Measurements from ENCODE around the gene DRGX.
A peak's percentile ranks its signal among the peaks of the same experiment; 100 is the strongest.

DRGX gene

DNA sequence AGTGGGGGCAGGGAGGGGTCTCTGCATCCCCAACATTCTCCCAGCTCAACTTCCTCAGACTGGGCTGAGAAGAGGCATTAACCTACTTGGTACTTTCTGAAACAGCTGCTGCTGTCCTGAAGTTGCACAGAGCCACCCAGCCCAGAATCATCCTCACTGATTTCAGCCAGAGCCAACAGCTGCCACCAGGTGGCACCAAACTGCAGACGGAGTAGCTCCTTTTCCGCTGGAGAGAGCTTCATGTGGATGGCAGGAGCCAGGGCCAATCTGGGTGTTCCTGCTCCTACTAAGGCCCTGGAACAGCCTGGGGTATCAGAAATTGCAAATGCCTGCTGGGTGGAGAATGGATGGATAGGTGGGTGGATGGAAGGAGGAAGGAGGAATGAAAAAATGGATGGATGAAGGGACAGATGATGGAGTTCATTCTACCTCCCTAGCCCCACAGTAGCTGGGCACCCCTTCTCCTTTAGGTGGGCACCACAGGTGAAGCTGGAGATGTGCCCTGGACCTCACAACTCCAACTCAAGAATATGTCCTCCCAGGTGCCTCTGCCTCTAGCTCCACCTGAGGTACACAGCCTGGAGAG, 11.8 kb upstream of the DRGX start:
- peak; percentile 62 for DNase-seq (ENCODE audit: low read depth)

DNA sequence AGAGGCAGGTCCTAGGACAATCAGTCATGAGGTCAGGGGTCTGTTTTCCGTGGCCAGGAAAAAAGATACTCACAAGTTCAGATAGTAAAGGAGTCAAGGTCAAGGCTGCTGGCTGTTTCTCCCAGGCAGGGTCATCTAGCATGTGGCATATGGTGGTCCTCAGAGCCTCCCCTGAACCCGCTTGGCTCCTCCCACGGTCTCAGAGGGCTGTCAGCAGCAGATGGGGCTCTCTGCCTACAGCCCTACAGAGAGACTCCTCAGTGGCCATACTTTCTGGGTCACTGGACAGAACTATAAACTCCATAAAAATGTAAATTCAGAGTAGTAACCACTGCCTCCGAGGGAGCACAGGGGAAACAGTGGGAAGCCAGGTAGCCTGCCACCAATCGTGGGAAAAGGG, 11.3 kb upstream of the DRGX start:
- no peak for DNase-seq (ENCODE audit: low read depth)

DNA sequence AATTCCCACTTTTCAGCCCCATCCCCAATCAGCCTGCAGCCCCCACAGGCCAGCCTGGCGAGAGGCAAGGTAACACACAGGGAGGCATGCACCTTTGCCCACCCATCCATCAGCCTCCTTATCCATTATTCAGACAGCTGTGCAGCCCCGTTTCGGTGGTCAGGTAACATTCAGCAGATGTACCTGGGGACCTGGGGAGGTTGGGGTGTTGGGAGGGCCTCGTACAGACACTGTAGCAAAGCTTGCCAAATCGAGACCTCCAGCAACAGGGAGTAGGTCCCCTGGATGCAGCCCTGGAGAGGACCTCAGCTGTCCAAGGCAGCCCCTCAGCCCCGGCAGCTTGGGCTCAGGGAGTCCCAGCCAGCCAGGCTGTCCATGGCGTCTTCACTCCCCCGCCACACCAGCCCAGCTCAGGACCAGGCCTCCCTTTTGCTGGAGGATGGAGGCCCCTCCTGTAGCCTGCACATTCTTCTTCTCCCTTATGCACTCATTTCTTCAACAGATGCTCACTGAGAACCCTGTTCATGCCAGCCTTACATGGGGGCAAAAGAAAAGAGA, 8.5 kb upstream of the DRGX start:
- DNase-seq (ENCODE audit: low read depth): no peak

DNA sequence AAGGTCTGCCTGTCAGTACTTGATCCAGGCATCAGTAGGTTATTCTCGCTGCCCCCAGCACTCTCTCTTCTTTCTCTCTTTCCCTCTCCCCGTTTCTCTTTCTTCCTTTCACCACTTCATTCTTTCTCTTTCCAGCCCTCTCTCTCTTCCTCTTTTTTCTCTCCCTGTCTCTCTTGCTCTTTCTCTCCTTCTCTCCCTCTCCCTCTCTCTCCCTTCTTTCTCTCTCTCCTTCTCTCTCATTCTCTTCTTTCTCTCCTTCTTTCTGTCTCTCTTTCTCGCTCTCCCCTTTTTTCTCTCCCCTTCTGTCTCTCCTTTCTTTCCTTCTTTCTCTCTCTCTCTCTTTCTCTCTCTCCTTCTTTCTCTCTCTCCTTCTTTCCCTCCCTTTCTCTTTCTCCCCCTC, 7.5 kb upstream of the DRGX start:
- no peak for DNase-seq (ENCODE audit: low read depth)

DNA sequence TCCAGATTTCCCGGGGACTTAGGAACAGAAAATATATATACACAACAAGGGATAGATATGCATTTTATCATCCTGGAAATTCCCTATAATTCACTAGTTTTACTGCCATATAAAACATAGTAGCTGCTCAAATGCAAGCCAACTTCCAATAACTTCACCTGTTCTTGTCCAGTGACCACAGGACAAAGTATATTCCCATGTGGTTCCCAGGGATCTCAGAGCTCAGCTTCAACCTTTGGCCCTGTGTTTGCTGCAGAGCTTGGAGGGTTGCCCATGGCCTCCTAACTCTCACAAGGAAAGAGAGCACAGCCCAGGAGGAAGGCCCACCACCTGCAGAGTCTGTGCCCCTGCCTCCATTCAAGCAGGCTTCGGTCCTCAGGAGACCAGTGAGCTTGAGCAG, 4.5 kb upstream of the DRGX start:
- DNase-seq (ENCODE audit: low read depth): no peak

DNA sequence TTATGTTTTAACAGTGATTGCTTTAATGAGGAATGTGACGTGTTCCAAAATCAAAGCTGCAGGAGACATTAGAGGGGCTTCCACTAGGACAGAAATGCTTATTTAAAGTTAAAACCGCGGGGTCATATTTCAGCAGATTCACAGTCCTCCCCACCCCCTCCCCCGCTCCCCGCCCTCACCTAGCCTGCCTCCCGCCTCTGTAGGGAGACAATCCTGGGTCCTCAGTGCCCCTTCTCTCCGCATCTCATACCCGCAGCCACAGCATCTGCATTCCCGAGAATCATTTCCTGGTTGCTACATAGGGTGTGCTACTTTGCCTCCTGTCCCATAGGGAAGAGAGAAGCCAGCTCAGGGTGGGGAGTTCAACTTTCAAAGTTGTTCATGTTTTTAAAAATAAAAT, 3.1 kb upstream of the DRGX start:
- DNase-seq (ENCODE audit: low read depth): no peak

DNA sequence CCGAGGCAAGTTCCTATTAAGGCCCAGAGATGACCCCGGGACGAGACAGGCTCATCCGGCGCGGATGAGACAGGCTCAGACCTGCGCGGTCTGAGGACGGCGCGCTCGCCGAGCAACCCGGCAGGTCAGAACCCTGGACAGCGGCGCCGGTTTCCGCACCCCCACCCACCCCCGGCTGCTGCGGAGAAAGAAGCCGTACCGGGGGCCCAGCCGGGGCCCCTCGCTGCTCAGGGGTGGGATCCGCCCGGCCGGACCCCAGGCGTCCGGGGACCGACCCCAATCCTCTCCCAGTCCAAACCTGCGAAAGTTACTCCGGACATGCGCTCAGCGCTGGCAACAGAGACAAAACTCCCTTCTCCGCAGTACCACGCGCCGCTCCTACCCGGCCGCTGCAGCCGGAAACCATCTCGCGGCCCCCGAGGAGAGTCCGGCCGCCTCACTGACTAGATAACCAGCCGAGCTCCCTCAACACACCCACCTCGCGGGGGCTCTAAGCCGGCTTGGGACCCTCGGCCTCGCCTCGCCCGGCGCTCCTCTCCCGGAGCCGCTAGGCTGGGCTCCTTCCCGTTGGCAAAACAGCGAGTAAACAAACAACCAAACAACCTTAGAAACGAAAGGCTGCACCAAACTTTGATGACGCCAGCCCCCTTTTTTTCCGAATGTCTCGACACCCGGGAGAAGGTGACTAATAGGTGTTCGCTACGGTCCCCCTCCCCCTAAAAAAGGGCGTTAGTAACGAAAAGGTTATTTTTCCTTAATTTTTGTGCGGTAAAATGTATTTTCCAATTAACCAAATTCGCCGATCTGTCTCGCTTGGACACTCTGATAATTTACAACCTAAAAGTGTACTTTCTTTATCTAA, 2.3 kb upstream of the DRGX start:
- DNase-seq (ENCODE audit: low read depth): peak; percentile 12

DNA sequence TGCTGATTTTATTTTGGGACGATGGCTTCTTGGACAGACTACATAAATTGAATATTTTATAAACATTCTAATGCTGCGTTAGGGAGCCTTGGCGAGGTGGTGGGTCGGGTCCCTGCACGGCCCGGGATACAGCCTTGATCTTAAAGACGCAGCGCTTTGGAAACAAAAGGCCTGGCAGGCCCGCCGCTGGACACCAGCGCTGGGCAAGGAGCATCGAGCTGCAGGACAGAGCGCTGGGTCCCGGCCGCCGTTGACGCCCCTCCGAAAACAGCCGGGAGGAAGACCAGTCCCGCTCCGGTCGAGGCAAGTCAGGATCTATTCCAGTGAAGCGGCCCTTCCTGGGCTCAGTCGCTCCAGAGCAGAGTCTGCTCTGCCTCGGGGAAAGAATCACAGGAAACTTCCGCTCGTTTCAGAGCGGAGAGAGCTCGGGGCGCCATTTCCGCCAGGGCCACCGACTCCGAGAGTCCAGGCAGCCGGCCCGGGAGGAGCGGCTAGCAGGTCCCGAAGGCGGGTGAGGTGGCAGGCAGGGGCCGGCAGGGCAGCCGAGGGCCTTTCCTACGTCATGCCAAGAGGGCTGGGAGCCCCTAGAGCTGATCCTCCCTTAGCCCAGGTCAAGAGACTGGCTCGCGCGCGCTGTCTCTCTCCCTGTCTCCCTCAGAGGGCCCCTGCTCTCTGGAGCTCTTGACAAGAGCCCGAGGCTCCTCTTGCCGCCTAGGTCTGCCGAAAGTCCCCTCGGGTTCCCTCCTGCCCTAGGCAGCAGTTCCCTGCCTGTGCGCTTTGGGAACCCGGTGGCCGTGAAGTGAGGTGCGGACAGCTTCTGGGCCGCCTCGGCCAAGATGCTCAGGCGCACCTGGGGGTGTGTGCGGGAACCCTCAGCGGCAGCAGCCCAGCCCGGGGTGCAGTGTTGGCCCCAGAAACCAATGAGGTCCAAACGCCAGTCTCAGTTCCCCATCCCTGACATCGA, 1.4 kb upstream of the DRGX start:
- no peak for DNase-seq (ENCODE audit: low read depth)

DNA sequence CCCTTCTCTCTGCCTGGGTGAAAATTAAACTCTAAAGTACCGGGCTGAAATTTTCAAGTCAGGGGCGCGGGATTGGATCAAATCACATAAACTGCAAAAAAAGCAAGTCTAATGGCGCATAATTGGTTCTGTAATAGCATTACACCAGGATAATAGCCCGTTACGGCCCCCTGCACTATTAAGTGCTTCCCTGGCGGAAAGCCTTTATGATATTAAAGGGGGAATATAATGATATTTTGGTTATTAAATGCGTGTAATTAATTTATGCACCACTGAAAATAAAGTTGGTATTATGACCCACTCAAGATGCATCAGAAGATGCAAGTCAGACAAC, 744 bp upstream of the DRGX start:
- DNase-seq (ENCODE audit: low read depth): no peak

DNA sequence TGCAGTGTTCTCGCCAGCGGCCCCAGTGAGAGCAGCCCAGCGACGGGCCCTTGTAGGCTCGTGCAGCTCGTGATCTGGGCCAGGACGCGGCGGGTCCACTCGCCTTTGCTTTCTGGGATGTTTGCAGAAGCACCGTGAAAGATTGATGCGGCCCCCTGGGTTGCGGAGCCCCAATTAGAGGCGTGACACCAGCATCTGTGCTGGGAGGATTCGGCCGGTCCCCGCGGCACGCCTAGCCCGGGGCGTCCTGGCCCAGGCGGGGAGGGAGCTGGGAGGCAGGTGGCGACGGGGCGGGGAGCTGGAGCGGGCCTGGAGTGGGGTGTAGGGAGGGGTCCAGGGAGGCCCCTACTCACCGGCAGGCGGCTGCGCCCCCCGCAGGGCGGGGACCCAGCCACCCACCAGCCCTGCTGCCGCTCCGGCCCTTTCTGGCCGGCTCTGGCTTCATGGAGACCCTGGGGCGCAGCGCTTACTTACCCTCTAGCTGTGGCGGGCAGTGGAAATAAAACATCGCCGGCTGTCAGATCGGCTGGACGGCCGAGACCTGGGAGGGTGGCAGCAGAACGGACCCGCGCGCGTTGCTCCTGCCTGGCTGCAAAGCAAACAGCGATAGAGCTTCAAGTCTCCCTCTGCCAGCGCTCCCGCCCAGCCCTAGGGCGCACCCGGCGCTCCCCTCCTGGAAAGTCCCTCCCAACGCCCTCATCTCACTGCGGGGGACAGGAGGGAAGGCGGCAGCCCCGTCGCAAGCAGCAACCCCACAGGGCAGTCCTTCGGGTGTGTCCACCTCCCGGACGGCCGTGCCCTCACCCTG, 752 bp downstream of the DRGX start:
- no peak for DNase-seq (ENCODE audit: low read depth)

DNA sequence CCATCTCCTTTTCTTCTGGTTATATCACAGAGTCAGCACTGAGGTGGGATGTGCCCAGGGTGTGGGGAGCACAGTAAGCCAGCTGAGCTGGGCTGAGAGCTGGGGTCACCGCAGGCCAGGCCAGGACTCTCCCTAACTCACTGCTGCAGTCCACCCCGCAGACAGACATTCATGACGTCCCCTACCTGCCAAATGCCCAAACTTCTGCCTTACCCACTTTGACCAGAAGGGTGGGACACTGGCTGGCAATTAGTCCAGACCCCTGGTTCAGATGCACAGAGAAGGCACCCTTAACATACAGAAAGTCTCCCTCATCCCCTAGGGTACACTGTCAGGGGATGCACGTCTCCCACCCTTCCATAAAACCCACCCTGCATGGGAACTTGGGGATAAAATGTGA, 2.1 kb downstream of the DRGX start:
- no peak for DNase-seq (ENCODE audit: low read depth)

DNA sequence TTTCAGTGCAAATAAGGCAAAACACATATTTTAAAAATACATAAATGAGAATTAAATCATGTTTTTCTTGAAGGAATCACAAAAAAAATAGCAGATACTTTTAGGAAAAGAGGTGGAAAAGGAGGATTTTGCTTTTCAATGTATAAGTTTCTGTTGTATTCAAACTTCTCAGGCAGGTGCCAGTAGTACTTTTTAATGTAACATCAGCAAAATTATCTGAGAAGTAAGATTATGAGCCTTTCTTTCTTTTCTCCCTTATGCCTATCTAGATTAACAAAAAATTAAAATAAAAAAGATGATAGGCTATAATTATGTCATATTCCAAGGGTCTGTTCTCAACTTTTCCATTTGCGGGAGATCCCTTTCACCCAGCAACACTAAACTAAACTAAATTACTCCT, 2.6 kb downstream of the DRGX start:
- DNase-seq (ENCODE audit: low read depth): no peak

DNA sequence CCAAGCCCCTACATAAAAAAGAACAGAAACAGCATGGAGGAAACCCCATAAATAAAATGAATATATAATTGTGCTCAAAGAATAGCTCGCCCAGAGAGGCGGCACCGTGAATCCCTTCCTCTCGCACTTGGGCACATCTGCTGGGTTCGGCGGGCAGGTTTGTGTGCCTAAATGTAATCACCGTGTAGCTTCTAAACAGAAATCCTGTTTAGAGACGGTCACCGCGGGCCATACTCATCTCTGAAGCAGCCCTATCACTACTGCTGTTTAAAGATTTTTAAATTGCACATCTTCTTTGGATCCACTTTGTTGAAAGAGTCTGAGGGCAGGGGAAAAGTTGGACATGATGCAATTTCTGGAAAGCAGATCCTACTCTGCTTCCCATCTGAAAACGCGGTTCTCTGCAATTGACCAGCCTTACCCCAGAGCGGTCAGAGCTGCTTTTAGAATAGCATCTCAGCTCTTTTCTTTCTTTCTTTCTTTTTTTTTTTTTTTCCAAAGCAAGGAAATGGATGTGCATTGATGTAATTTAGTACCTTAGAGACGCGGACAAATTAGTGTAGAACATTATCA, 6.4 kb downstream of the DRGX start:
- no peak for DNase-seq (ENCODE audit: low read depth)

DNA sequence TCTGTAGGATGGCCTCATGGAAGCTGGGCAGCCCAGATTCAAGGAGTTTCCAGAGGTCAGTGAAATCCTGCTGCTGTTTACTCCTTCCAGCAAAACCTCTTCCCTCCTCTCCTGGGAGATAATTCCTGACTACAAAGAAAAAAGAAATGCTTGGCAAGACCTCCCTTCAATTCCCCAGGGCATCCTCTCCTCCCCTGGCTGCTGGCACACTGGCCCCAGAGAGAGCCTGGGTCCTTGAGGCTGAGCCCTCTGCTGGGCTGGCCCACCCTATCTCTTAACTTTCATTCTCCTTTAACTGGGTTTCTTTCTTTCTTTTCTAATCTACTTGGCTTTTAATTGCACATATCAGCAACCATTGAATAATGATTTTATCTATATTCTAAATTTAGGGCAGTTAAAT, 7.7 kb downstream of the DRGX start:
- no peak for DNase-seq (ENCODE audit: low read depth)

DNA sequence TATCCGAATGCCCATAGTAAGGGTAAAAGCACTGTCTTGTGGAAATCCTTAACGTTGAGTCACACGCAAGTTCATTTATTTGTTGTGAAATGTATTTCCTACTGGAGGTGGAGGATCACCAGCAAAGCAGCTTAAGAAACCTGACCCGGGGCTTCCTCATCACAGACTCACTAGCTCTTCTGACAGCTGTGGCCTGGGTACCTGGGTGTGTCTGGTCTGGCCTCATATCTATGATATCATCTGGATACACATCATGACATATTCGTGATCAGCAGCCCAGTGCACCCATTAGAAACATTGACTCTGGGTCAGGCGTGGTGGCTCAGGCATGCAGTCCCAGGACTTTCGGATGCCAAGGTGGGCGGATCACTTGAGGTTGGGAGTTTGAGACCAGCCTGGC, 8.8 kb downstream of the DRGX start:
- DNase-seq (ENCODE audit: low read depth): no peak

DNA sequence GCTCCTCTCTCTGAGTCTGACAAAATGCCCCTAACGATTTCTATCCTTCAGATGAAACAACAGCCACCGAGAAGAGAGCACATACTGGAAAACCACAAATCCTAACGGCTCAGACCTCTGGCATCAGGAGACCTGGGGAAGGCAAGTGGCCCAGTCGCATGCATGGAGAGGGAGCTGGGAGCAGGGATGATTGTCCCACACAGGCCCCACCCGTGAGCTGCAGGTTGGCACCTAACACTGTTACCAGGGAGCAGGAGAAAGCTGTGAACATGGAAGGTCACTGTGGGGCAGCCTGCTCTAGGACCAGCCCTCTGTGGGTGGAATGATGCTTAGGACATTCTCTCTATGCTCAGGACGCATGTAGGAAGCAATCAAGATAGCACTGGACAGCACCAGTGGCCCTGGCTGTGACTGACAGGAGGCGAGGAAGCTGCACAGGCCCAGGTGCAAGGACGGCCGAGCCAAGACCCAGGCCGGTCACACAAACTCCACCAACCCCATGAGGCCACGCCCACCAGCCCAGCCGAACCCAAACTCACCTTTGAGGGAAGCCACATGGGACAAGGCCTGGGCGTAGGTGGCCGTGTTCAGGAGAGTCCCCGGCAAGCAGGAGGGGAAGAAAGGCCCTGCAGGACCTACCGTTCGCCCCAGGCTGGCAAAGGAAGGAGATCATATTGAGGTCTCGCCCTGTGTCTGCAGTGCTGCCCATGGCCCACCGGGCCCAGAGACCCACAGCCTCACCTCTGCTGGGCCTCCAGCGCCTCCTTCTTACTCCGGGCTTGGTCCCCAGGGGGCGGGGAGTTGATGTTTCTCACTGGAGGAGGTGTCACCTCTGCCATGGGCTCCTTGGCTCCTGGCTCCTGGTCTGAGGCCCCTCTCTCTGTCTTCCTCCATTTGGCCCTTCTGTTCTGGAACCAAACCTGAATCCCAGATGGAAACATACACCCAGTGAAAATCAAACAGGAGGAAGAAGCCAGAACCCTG, 9.7 kb downstream of the DRGX start:
- no peak for DNase-seq (ENCODE audit: low read depth)

DNA sequence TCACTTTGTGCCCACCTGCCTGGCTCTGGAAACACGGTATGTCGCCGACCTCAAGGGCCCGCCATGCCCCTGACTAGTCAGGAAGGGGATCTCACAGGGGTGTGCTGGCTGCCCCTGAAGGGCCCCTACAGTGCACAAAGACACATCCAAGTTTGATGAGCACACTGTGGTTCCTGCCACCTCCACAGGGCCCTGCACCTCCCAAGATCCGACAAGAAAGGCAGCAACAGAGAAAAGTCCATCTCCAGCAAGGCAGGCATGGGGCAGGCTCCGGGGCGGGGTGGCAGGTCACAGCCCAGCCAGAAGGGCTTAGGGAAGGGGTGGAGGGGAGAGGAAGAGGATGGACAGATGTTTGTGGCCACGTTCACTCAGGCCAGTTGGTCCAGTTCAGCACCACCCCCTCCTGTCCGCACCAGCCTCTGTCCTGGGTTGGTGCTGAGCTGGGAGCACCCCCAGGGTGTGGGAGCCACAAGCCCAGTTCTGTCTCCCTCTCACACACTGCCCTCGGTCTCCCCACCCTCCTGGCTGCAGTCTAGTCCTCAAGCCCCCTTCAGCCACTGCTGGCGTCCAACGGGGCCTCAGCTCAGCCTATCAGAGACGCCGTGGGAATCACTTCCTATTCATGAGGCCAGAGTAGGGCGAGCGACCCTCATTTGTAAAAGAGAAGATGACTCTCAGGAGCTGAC, 11.5 kb downstream of the DRGX start:
- DNase-seq (ENCODE audit: low read depth): no peak

DNA sequence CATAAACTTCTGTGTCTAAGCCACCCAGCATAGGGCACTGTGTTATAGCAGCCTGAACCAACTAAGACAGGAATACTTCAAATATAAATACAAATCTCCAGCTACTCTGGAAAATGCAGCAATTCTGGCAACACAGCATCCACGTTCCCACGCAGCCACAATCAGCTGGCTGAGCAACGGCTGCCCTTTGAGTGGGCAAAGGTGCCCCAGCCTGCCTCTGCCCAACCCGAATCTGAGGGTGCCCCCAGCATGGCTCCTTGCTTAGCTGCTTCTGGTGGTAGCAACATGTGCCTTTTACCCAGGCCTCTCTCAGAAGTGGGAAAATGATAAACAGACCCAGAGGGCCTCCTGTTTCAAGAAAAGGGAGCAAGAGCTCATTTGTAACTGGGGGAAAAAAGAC, 12.0 kb downstream of the DRGX start:
- no peak for DNase-seq (ENCODE audit: low read depth)

DNA sequence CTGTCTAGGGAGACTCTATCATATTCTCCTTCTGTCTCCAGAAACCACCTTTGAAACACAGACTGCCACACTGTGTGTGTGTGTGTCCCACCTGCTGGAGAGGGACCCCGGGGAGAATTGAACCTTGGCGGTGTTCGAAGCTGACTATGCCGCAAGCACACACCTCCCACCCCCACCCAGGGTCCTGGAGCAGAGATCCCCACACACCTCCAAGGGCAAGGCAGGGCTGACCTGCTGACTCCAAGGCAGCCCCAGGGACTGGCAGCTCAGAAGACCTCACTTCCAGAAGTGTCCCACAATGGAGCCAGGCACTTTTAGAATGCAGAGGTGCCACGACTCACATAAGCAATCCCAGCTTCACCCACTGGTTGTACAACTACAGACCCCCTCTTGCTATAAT, 13.1 kb downstream of the DRGX start:
- DNase-seq (ENCODE audit: low read depth): no peak

DNA sequence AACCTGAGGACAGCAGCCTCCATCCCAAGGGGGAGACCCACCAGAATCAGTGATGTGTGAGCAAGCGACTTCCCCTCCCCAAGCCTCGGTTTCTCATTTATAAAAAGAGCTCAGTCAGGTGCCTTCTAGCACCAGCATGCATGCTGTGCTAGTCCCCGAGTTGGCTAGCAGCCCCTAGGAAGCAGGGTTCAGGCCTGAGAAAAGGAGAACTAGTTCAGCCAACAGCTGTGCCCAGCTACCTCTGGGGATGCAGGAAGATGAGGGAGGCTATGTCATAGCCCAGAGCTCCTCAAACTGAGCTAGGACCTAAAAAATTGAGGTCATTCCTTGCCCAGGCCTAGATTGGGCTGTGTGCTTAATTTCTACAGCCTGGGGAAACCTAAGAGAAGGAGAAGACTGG, 13.7 kb downstream of the DRGX start:
- no peak for DNase-seq (ENCODE audit: low read depth)

All from stimulated activated CD8-positive, alpha-beta memory T cell treated with anti-CD3 and anti-CD28 coated beads, Interleukin-15, amount 100 ng/mL, for 1 hour (primary cell).